ENCODE measurements around the gene ADAM15. TPM values are rescaled to one million over a fixed set of nuclear protein-coding genes. Genes with fewer than 3 reads are reported as not detected.

ADAM15 gene
- total RNA-seq, 1 donor from 2014 or later = 77.6 TPM

DNA sequence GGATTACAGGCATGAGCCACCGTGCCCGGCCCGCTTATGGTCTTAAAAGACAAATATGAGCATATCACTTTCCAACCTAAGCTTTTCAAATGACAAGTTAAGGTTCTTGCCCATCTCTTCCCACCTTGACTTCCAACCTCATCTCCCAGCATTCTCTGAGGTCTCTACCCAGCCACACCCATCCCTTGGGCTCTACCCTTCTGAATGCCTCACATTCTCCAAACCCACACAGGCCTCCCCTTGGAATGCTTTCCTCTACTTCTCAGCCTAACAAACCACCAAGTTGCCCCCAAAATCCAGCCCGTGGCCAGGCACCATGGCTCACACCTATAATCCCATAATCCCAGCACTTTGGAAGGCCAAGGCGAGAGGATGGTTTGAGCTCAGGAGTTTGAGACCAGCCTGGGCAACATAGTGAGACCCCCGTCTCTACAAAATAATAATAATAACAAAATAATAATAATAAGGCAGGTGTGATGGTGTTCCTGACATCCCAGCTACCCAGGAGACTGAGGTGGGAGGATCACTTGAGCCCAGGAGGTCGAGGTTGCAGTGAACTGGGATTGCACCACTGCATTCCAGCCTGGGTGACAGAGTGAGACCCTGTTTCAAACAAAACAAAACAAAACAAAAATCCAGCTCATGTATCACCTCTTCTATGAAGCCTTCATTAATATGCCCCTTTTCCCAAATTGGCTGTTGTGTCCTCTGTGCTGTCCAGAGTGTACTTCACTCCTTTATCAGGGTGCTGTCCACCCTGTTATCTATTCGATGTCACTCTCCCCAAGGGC lies 28.8 kb upstream of the ADAM15 start:
- ATAC-seq (ENCODE audit: poor library complexity) = no peak
- DNase-seq = no peak
- intact Hi-C loops (cut with DNase I) = no loop called here

DNA sequence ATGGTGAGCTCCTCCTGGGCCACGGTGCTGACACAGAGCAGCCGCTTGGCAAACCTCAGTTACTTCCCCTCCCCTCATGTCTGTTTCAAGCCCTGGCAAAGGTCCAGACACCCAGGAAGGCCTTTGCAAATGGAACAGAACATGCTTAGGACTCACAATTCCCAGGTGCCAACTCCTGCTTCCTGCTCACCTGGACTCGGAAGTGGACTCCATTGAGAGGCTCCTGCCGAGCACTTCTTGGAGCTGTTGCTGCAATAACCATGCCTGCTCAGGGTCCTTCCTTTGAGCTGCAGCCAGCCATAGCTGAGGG lies 28.2 kb upstream of the ADAM15 start:
- peak; percentile 54 for ATAC-seq (ENCODE audit: poor library complexity)
- no peak for DNase-seq
- intact Hi-C loops (cut with DNase I) = no loop called here

DNA sequence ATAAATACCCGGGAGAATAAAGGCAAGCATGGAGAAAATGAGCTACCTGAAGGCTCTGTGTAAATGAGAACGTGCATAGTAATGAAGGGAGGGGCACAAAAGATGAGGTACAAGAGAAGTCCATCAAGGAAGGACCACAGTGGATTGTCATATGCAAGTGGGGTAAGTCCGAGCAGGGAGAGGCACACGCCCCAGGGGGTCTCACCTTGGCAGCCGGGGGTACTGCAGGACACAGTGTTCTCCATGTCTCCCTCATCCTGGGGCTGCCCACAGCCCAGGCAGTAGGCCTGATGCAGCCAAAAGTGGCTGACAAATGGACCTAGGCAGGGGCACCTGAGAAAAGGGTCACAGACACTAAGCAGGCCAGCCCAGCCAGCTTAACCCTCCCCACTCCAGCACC lies 27.5 kb upstream of the ADAM15 start:
- ATAC-seq (ENCODE audit: poor library complexity) (no peak), DNase-seq (no peak)
- intact Hi-C loops (cut with DNase I) = no loop called here

DNA sequence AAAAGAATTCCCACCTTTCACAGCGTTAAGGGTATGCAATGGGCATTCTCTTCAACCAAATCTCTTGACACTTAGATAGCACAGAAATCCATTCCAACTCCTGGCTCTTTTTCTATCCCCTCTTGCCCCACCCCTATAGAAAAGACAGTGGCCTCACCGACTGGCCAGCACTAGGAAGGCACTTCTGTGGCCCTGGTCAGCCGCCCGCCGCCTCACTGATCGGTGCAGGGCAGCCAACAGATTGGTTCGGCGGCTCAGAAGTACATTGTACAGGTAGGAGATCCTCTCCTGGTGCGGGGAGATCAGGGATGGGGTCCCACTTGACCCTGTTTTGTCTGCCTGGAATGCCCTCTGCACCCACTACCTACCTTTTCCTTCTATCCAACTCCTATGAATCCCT lies 26.8 kb upstream of the ADAM15 start:
- DNase-seq (no peak), ATAC-seq (ENCODE audit: poor library complexity) (no peak)
- intact Hi-C loops (cut with DNase I) = no loop called here

DNA sequence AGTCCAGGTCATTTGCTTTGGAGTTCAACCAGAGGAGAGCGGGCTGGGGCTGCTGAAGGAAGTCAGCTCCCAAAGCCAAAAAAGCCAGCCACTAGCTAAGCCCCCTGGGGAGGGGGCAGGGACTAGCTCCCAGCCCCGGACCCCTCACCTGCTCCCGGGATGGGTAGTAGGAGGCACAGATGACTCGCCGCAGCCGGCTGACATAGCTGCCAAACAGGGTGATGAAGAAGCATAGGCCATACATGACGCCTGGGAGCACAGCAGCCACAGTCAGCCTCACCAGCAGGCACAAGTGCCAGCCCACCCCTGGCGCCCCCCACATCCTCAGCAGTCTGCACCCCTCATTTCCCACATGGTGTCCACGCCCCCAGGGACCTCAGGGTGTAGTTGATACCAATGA lies 25.0 kb upstream of the ADAM15 start:
- intact Hi-C loops (cut with DNase I) = no loop called here
- DNase-seq = no peak
- no peak for ATAC-seq (ENCODE audit: poor library complexity)

DNA sequence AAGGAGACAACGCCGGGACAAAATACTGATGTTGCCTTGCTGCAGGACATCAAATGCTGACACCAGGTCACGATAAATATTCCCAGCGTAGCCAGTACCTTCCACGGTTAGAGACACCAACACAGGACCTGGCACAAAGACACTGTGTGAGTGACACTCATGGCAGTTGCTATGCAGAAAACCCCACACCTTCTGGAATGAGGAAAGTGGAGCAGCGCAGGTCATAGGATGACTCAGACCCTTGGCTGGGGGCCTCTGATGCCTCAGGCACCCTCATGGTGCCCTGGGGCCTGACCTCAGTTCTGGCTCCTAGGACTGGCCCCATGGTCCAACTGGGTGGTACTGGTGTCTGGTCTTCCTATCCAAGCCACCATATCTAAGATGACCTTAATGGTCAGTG lies 24.5 kb upstream of the ADAM15 start:
- no peak for ATAC-seq (ENCODE audit: poor library complexity)
- no peak for DNase-seq
- intact Hi-C loops (cut with DNase I) = no loop called here

DNA sequence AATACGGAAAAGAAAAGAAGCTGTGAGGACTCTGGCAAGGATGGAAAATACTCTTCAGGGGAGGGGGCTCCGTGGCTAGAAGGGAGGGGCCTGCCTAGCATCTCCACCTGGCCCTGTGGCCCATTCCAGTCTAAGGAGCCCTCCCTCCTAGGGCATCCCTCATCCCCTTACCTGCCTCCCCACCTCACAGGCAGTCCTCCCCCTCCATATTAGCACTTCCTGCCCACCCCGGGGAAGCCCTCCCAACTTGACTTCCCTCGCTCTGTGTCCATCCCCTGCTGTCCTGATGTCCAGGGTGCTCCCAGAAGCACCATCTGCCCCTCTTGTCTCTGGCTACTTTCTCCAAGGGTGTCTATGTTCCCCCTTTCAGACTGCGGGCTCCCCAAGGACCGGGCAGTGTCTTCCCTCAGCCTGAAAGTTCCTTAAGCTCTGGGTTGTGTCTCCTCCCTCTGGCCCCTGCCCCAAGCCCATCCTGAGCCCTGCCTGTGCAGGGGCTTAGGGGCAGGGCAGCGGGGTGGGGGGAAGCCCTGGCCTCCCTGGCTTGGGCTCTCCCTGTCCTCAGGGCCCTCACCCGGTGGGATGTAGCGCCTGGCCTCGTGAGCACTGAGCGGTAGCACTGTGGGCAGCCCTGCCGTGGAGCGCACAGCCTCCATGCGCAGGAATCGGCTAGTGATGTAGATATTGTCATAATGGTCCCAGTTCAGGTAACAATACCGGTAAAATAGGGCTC lies 21.4 kb upstream of the ADAM15 start:
- ATAC-seq (ENCODE audit: poor library complexity) = no peak
- intact Hi-C loops (cut with DNase I) = no loop called here

DNA sequence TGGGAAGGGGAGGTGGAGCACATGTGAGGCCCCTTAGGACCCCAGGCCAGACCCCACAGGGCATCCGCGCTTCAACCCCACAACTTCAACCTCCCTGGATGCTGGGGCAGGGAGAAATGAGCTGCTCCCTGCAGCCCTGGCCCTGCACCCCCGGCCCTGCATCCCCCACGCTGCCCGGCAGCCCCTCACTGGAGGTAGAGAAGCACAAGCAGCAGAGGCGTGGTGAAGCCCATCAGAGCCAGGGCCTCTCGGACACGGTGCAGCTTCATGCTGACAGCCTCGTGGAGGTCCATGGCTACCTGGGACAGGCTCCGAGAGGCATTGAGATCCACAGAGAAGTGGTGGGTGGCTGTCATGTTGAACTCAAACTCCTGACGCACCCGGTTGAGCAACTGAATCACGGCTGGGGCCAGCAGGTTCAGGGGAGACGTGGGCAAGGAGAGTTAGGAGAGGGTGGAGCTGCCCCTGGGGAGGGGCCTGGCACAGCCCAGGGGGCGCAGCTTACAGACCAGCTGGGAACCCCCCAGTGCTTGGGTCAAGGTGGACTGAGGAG lies 20.8 kb upstream of the ADAM15 start:
- DNase-seq = no peak
- intact Hi-C loops (cut with DNase I) = no loop called here
- ATAC-seq (ENCODE audit: poor library complexity) = no peak

More for the DNA sequence above, 21.4 kb upstream of the ADAM15 start:
- DNase-seq = no peak

DNA sequence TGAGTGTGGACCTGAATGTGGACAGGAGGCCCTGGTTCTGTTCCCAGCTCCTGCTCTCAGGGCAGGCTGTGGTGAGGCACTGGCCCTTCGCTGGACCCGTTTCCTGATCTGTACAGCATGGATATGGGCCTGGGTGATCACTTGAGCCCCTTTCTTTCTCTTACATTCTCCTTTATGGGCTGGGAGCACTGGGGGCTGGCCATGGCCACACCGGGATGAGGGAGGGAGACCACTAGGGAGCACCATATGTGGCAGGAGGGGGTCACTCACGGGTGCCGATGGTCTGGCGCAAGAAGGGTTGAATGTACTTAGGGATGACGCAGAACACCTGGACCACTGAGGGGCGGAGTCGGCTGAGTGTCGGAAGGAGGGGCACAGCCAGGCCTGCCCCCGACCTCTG lies 20.2 kb upstream of the ADAM15 start:
- DNase-seq = no peak
- intact Hi-C loops (cut with DNase I) = no loop called here
- no peak for ATAC-seq (ENCODE audit: poor library complexity)

DNA sequence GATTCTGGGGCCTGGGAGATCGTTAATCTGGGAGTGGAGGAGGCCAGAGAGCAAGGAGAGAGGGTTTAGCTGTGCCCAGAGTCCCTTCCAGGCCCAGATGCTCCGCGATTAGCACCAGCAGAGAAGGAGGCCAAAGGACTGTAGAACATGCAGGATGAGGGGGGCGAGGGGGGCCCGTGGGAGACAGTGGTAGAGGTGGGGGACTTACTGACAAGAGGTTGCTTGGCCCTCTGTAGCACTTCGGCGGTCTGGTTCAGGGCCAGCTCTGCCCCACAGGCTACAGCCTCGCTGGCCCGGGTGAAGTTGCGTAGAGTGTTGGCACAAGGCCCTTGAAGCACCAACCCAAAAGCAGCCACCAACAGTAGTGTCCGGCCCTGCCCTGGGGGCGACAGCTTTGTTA lies 18.2 kb upstream of the ADAM15 start:
- intact Hi-C loops (cut with DNase I) = no loop called here
- DNase-seq (no peak), ATAC-seq (ENCODE audit: poor library complexity) (no peak)

DNA sequence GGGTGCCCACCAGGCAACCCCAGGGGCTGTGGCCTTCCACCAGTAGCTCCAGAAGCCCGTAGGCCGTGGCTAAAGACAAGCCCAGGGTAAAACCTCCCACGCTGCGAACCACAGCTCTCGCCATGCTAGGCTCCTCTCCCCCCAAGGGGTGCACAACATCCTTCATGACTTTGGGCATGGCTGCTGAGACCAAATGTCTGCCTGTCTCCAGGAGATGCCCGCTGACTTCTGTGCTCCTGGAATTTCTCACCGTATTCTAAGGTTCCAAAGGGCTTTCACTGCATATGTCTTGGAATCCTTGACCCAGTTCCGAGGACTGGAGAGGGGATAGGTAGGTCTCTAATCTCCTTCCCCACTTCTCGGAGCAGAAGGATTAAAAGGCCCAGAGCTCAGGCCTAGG lies 17.6 kb upstream of the ADAM15 start, which contains the start of the genes DCST1 and DCST2:
Gene DCST1, plus strand, starts transcription at position 301 of the 400 bp plus-strand sequence. CDS start 213 bp downstream, outside the sequence.
Gene DCST2, minus strand, starts transcription at position 258 of the 400 bp plus-strand sequence. Its CDS starts 80 bp downstream, at position 178.
- DNase-seq (no peak), ATAC-seq (ENCODE audit: poor library complexity) (no peak)
- intact Hi-C loops (cut with DNase I) = no loop called here

DNA sequence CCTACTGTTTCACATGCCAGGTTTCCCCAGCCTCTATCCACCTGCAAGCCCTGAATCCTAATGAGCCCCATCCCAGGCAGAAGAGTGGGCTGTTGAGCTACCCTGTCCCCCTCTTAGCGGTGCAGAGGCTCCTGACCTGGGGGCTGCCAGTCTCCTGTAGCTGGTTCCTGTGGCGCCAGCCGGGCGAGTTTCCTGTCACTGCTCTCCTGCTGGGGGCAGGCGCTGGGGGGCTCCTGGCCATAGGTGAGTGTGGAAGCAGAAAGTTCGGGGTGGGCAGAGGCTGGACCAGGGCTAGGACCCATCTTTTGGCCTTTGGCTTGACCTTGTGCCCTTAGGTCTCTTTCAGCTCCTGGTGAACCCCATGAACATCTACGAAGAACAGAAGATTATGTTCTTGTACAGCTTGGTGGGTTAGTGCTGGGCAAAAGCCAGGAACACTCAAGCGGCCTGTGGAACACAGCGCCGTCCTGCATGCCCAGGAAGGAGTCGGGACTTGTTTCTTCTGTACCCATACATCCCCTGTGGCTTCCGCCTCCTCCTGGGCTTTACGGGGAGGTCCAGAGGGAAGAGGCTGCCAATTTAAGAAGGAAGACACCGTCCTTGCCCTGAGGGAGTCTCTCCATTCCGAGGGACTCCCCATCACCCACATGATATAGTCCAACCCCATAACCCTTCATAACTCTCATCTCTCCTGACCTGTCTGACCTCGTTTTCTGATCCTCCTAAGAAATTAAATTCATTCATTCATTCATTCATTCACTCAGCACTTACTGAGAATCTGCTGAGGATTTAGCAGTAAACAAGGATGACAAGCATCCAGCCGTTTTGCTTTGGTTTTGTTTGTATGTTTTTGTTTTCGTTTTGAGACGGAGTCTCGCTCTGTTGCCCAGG lies 16.6 kb upstream of the ADAM15 start:
- intact Hi-C loops (cut with DNase I) = no loop called here
- DNase-seq = no peak
- ATAC-seq (ENCODE audit: poor library complexity) = no peak

DNA sequence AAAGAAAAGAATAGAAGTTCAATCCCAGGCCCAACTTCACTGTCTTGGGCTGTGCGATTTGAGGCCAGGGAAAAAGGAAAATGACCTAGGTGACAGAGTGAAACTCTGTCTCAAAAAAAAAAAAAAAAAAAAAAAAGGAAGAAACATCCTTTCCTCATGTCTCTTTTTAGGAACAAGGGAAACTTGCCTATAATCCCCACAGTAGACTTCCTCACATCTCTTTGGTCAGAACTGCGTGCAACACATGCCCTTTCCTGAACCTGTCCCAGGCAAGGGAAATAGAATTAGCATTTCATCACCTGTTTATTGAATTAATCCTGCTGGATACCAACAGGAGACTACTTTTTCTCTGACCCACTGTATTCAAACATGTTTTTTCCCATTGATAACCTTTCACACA lies 15.2 kb upstream of the ADAM15 start:
- ATAC-seq (ENCODE audit: poor library complexity) (no peak), DNase-seq (no peak)
- intact Hi-C loops (cut with DNase I) = no loop called here

DNA sequence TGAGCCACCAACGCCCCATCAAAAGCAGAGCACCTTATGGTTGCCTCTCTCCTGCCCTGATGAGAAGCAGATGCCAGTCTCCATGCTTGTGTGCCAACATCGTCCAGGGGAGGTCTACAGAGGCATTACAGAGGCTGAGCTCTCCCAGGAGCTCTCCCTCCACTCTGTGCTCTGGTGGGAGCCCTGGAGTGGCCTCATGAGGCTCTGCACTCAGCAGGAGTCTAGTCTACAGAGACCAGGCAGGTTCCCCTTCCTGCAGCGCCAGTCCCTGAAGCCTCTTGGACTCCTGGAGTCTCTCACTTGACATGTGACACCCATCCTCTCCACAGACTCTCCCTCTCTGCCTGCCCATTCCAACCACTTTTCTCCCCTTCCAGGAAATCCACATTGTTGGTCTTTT lies 14.1 kb upstream of the ADAM15 start:
- intact Hi-C loops (cut with DNase I) = no loop called here
- no peak for ATAC-seq (ENCODE audit: poor library complexity)

DNA sequence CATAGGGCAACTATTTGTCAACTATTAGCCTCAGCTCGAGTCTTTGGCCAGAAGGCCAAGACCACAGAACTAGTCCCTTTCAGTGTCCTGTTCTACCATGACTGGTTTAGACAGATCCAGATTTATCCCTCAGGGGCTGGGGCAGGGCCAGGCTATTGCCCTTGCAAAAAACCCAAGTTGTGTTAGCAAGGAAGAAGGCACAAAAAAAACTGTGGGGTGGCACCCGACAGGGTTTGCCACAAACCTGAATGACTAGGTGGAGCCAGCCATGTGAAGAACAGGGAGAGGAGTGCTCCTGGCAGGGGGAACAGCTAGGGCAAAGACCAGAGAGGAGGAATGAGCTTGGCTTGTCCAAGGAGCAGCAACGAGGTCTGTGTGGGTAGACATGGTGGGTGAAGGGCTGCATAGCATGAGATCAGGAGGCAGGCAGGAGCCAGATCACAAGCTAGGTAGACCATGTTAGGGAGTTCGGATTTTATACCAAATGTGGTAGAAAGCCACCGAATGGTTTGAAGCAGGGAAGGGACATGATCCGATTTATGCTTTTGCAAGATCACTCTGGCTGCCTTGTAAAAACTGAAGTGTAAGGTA lies 13.2 kb upstream of the ADAM15 start:
- ATAC-seq (ENCODE audit: poor library complexity) (no peak), DNase-seq (no peak)
- intact Hi-C loops (cut with DNase I) = no loop called here

More for the DNA sequence above, 14.1 kb upstream of the ADAM15 start:
- DNase-seq = no peak

DNA sequence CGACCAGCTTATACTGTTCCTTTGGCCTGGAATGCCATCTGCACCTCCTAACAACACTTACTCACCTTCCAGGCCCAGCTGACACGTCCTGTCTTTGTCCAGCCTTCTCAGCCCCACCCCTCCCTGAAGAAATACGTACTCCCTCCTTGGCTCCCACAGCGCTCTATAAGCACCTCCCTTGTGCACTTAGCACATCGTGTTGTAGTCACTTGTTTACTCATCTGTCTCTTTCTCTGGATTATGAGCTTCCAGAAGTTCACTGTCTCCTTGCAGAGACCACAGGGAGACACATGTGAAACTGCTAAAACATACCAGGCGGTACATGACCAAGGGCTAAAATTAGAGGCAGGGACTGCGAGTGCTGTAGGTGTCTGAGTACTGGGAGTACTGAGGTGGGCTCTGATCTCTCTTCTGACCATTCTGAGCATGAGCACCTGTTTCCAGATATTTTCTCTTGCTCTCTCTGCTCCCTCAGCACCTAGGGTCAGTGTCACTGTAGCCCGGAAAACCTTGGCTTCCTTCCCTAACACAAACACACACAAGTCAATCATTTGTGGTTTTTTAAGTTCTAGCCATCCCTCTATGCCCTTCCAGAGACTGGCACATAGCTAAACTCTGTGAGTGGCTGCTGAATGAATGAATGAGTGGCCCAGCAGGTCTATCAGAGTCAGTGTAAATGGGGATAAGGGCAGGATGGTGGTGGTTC lies 12.4 kb upstream of the ADAM15 start:
- intact Hi-C loops (cut with DNase I) = no loop called here
- ATAC-seq (ENCODE audit: poor library complexity) = peak; percentile 19
- no peak for DNase-seq

DNA sequence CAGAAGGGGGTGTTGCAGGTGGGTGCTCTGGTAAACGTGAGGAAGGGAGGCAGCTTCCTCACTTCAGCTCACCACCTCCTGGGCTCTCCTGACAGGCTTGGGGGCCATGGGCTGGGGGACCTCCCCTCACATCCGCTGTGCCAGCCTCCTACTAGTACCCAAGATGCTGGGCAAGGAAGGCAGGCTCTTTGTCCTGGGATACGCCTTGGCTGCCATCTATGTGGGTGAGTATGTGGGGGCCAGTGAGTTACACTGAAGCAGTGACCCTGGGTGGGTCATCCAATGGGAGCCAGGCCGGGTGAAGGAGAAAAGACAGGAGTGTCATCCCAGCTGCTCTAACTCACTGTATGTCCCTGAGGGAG lies 11.8 kb upstream of the ADAM15 start:
- ATAC-seq (ENCODE audit: poor library complexity) (no peak), DNase-seq (no peak)
- intact Hi-C loops (cut with DNase I) = no loop called here
